CD8-positive, alpha-beta memory T cell (primary cell): ENCODE data around the gene IZUMO1. TPM values are rescaled to one million over a fixed set of nuclear protein-coding genes. Genes with fewer than 3 reads are reported as not detected.
A peak's percentile ranks its signal among the peaks of the same experiment; 100 is the strongest.
"Not testable (repeated sequence)": the region's sequence is repeated elsewhere in the genome, so short reads cannot be mapped to it uniquely, and the experiment has no call there.

Experiments
- CTCF ChIA-PET: fragments of 350-600 bp; sonication (Branson Sonifier 250); formaldehyde crosslinking; loops from one replicate; lab custom pipeline; 2021; ENCODE audit warnings: antibody characterized with exemption; lab: Charles Lee
- POLR2A ChIA-PET: fragments of 350-600 bp; sonication (Branson Sonifier 250); formaldehyde crosslinking; loops from one replicate; lab custom pipeline; 2021; ENCODE audit warnings: antibody characterized with exemption; lab: Charles Lee
- DNase-seq, 5 donors: peaks; one replicate each; pipeline versions ENCODE4 v3.0.0 to v3.0.0-alpha.2; 2020 to 2022; ENCODE audit warnings: mixed read lengths in 1 of 5
- H3K27ac ChIP-seq: one replicate; pipeline ENCODE4 v1.7.0; 2013; ENCODE audit warnings: low read depth, mild to moderate bottlenecking, low read length, moderate library complexity
- H3K27me3 ChIP-seq: 2 replicates; pipeline ENCODE4 v1.7.0; 2013; ENCODE audit warnings: low read length, mild to moderate bottlenecking; ENCODE audit not compliant: insufficient read depth, poor library complexity, severe bottlenecking
- H3K36me3 ChIP-seq: 2 replicates; pipeline ENCODE4 v1.7.0; 2013; ENCODE audit warnings: mild to moderate bottlenecking, low read length, moderate library complexity; ENCODE audit not compliant: insufficient read depth
- H3K4me1 ChIP-seq: 2 replicates; pipeline ENCODE4 v1.7.0; 2013; ENCODE audit warnings: mild to moderate bottlenecking, low read length, moderate library complexity; ENCODE audit not compliant: insufficient read depth
- H3K4me3 ChIP-seq: 2 replicates; pipeline ENCODE4 v1.7.0; 2013; ENCODE audit warnings: mild to moderate bottlenecking, low read length
- H3K9me3 ChIP-seq: 2 replicates; pipeline ENCODE4 v1.7.0; 2013; ENCODE audit warnings: mild to moderate bottlenecking, low read length
- H3K27ac Mint-ChIP-seq, 8 donors: one replicate each; pipeline ENCODE4 v1.8.0; 2020 to 2021; ENCODE audit warnings: mixed read lengths in 8 of 8, mild to moderate bottlenecking in 6 of 8, inconsistent platforms in 3 of 8, moderate library complexity in 3 of 8
- H3K27me3 Mint-ChIP-seq, 2 donors: one replicate each; pipeline ENCODE4 v1.8.0; 2020 to 2021; ENCODE audit warnings: mixed read lengths in 2 of 2, mild to moderate bottlenecking in 1 of 2, moderate library complexity in 1 of 2
- H3K36me3 Mint-ChIP-seq, 3 donors: one replicate each; pipeline ENCODE4 v1.8.0; 2020 to 2021; ENCODE audit warnings: mixed read lengths in 3 of 3, inconsistent platforms in 1 of 3, mild to moderate bottlenecking in 1 of 3
- H3K4me1 Mint-ChIP-seq, 3 donors: one replicate each; pipeline ENCODE4 v1.8.0; 2020 to 2021; ENCODE audit warnings: mixed read lengths in 3 of 3, inconsistent platforms in 1 of 3, mild to moderate bottlenecking in 1 of 3
- H3K4me3 Mint-ChIP-seq, 7 donors: one replicate each; pipeline ENCODE4 v1.8.0; 2020 to 2021; ENCODE audit warnings: mixed read lengths in 7 of 7, mild to moderate bottlenecking in 6 of 7, moderate library complexity in 4 of 7, inconsistent platforms in 2 of 7
- H3K9me3 Mint-ChIP-seq, 5 donors: one replicate each; pipeline ENCODE4 v1.8.0; 2020 to 2022; ENCODE audit warnings: mixed read lengths in 5 of 5, mild to moderate bottlenecking in 3 of 5, moderate library complexity in 2 of 5, inconsistent platforms in 1 of 5
- polyA plus RNA-seq: library from polyadenylated mRNA; unstranded; fragments of 300-500 nt; fragmentation: Illumina TruSeq; gene quantifications from one replicate; pipeline ENCODE4 v1.2.3, GENCODE V29; 2021
- total RNA-seq, 2 experiments: library from RNA; stranded (reverse); gene quantifications; one replicate each; pipeline ENCODE4 v1.2.3, GENCODE V29; 2021

IZUMO1 gene
- total and polyA plus RNA-seq, 3 experiments from 2014 or later = not detected

DNA sequence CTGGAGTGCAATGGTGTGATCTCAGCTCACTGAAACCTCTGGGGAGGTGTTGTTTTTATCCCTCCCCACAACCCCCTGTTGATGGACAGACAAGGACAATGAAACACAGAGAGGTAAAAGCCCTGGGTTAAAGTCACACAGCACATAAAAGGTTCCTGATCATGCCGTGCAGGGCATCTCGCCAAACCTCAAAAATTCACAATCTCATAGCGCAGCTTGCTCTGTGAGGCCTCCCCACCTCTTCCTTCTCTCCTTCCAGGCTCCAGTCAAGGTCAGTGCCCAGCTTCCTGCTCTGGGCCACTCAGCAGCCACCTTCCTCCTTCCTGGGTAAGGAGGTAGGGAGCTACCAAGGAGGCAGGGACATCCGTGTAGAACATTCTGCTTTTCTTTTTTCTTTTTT is 48.7 kb downstream of the IZUMO1 start:
- Histone ChIP-seq H3K27ac (no peak overlapping the region), H3K4me1 (peaks cover 10% of the 10 kb centered on the region), H3K4me3 (no peak overlapping the region), H3K36me3 (no peaks in the 10 kb centered on the region), H3K9me3 (no peaks in the 10 kb centered on the region), H3K27me3 (peaks cover 3% of the 10 kb centered on the region)
- Mint-ChIP-seq H3K27me3 (peaks cover 16 to 21% of the 10 kb centered on the region in 2 donors), H3K4me1 (peaks cover 3 to 10% (median 6%) of the 10 kb centered on the region in 3 donors), H3K27ac (no peak overlapping the region), H3K9me3 (no peaks in the 10 kb centered on the region), H3K4me3 (no peak overlapping the region), H3K36me3 (peaks cover 0 to 9% (median 2%) of the 10 kb centered on the region in 3 donors)
- DNase-seq = no peak
- CTCF ChIA-PET = no interaction called here
- POLR2A ChIA-PET = no interaction called here

- Histone ChIP-seq H3K4me1 (peaks cover 10% of the 10 kb centered on the region), H3K4me3 (no peak overlapping the region), H3K9me3 (no peaks in the 10 kb centered on the region), H3K27ac (no peak overlapping the region), H3K27me3 (peaks cover 3% of the 10 kb centered on the region), H3K36me3 (no peaks in the 10 kb centered on the region)
- Mint-ChIP-seq H3K36me3 (peaks cover 0 to 4% (median 0%) of the 10 kb centered on the region in 3 donors), H3K4me1 (peaks cover 3 to 10% (median 6%) of the 10 kb centered on the region in 3 donors), H3K4me3 (peak overlapping the region in 6 of 7 donors; percentile 19 to 79 (median 54)), H3K27me3 (peaks cover 16 to 21% of the 10 kb centered on the region in 2 donors), H3K9me3 (no peaks in the 10 kb centered on the region), H3K27ac (no peak overlapping the region)
- CTCF ChIA-PET = interaction anchor here (0.8 kb wide), 1 partner anchor 21 kb away, joined by 3 read pairs; no protein-coding TSS in a partner anchor
- no peak for DNase-seq
- POLR2A ChIA-PET = interaction anchor here (0.7 kb wide), 1 partner anchor 62 kb away, joined by 5 read pairs; no protein-coding TSS in a partner anchor
Observed at GRCh38 chr19:48696353-48697010, 50.2 kb downstream of the IZUMO1 start.

DNA sequence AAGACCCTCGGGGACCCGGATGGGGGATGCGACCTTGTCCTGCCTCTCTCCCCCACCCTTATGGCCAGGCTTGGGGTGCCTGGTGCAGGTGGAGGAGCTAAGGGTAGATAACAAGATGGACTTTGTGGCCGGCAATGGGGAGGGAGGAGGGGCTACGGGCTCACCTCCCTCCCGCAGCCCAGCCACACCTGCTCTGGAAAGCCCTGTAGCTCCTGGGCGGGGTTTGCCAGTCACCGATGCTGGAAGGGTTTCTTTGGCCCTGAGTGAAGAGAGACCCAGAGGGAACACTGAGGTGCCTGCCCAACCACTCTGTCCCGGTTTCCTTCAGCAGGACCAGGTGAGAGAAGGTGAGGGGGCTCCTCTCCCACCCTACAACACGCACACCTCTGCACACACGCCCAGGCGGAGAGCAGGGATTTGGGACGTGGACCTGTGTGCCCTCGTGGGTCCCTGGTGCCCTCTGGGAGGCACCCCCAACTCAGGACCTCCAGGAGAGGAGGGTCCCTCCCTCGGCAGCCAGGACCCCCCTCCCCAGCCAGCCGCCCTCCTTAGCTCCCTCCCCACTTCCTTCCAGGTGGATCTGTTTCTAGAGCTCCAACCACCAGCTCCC is 50.9 kb downstream of the IZUMO1 start, which contains the start of gene FUT2:
Gene FUT2, plus strand, starts transcription at position 229 of the 610 bp plus-strand sequence. CDS start 6,986 bp downstream, outside the sequence.
- no peak within 1 kb of the TSS for H3K4me3 ChIP-seq

GRCh38 chr19:48693629-48694028 is 53.1 kb downstream of the IZUMO1 start:
- H3K4me3 Mint-ChIP-seq, H3K27ac Mint-ChIP-seq, H3K36me3 Mint-ChIP-seq, DNase-seq, H3K36me3 ChIP-seq, H3K27me3 ChIP-seq, CTCF ChIA-PET, H3K4me1 ChIP-seq, H3K27ac ChIP-seq, H3K4me3 ChIP-seq, H3K9me3 Mint-ChIP-seq, POLR2A ChIA-PET, H3K9me3 ChIP-seq: not testable (repeated sequence)
- H3K4me1 Mint-ChIP-seq = peaks cover 3 to 10% (median 6%) of the 10 kb centered on the region in 3 donors
- H3K27me3 Mint-ChIP-seq = peaks cover 14 to 16% of the 10 kb centered on the region in 2 donors

More for the DNA sequence above, 50.9 kb downstream of the IZUMO1 start, which contains the start of gene FUT2:
- no peaks in the 10 kb centered on the region for H3K36me3 ChIP-seq
- Mint-ChIP-seq H3K36me3 (peaks cover 0 to 2% (median 0%) of the 10 kb centered on the region in 3 donors), H3K27me3 (peaks cover 16 to 21% of the 10 kb centered on the region in 2 donors), H3K9me3 (no peaks in the 10 kb centered on the region), H3K27ac (no peak within 1 kb of the TSS), H3K4me1 (peaks cover 3 to 10% (median 6%) of the 10 kb centered on the region in 3 donors), H3K4me3 (peak within 1 kb of the TSS in 6 of 7 donors; percentile 19 to 79 (median 54))
- peaks cover 3% of the 10 kb centered on the region for H3K27me3 ChIP-seq
- ChIA-PET POLR2A (no interaction called here), CTCF (no interaction called here)
- no peak within 1 kb of the TSS for H3K27ac ChIP-seq
- DNase-seq = no peak
- H3K4me1 ChIP-seq = peaks cover 10% of the 10 kb centered on the region
- no peaks in the 10 kb centered on the region for H3K9me3 ChIP-seq

Other genes starting within 250 kb of the IZUMO1 start
- 1 to 10 TPM; 4.6 to 4.7 TPM for gene LMTK3, start 235.1 kb downstream of the IZUMO1 start, total RNA-seq
- gene LMTK3, start 235.1 kb downstream of the IZUMO1 start, polyA plus RNA-seq = not detected
- not detected for gene SULT2B1, start 194.7 kb downstream of the IZUMO1 start, total RNA-seq
- not detected for gene SULT2B1, start 194.7 kb downstream of the IZUMO1 start, polyA plus RNA-seq
- not detected for gene SPACA4, start 140.2 kb downstream of the IZUMO1 start, total RNA-seq
- gene SPACA4, start 140.2 kb downstream of the IZUMO1 start, polyA plus RNA-seq = not detected
- gene FAM83E, start 131.8 kb downstream of the IZUMO1 start, total RNA-seq = 1 to 10 TPM; 3.7 to 5.4 TPM
- not detected for gene FAM83E, start 131.8 kb downstream of the IZUMO1 start, polyA plus RNA-seq
- gene RPL18, start 127.7 kb downstream of the IZUMO1 start, total RNA-seq = 1,000 to 10,000 TPM; 1,778 to 1,810 TPM
- 1,821 TPM for gene RPL18, start 127.7 kb downstream of the IZUMO1 start, polyA plus RNA-seq
- gene SPHK2, start 127.4 kb downstream of the IZUMO1 start, total RNA-seq = 10 to 100 TPM; 37.5 to 38.5 TPM
- 10.2 TPM for gene SPHK2, start 127.4 kb downstream of the IZUMO1 start, polyA plus RNA-seq
- 10 to 100 TPM; 10.9 to 12.1 TPM for gene DBP, start 109.5 kb downstream of the IZUMO1 start, total RNA-seq
- gene DBP, start 109.5 kb downstream of the IZUMO1 start, polyA plus RNA-seq = 84.1 TPM
- 10 to 100 TPM; 12.7 to 13.0 TPM for gene CA11, start 100.7 kb downstream of the IZUMO1 start, total RNA-seq
- 8.3 TPM for gene CA11, start 100.7 kb downstream of the IZUMO1 start, polyA plus RNA-seq
- under 1 TPM; 0.11 to 0.33 TPM for gene NTN5, start 73.9 kb downstream of the IZUMO1 start, total RNA-seq
- not detected for gene NTN5, start 73.9 kb downstream of the IZUMO1 start, polyA plus RNA-seq
- gene FUT2, start 50.9 kb downstream of the IZUMO1 start, total RNA-seq = not detected
- 0.33 TPM for gene FUT2, start 50.9 kb downstream of the IZUMO1 start, polyA plus RNA-seq
- gene MAMSTR, start 27.2 kb downstream of the IZUMO1 start, total RNA-seq = under 1 TPM; 0.68 to 0.69 TPM
- gene MAMSTR, start 27.2 kb downstream of the IZUMO1 start, polyA plus RNA-seq = 0.40 TPM
- gene RASIP1, start 6.3 kb downstream of the IZUMO1 start, total RNA-seq = under 1 TPM; 0.20 to 0.22 TPM
- gene RASIP1, start 6.3 kb downstream of the IZUMO1 start, polyA plus RNA-seq = 0.09 TPM
- under 1 TPM; 0.09 TPM for gene FUT1, start 5.7 kb upstream of the IZUMO1 start, total RNA-seq
- not detected for gene FUT1, start 5.7 kb upstream of the IZUMO1 start, polyA plus RNA-seq
- not detected for gene FGF21, start 8.6 kb upstream of the IZUMO1 start, total RNA-seq
- gene FGF21, start 8.6 kb upstream of the IZUMO1 start, polyA plus RNA-seq = not detected
- 10 to 100 TPM; 61.9 to 62.6 TPM for gene BCAT2, start 64.1 kb upstream of the IZUMO1 start, total RNA-seq
- gene BCAT2, start 64.1 kb upstream of the IZUMO1 start, polyA plus RNA-seq = 31.8 TPM
- gene HSD17B14, start 89.6 kb upstream of the IZUMO1 start, total RNA-seq = under 1 TPM; 0.18 to 0.37 TPM
- 1.1 TPM for gene HSD17B14, start 89.6 kb upstream of the IZUMO1 start, polyA plus RNA-seq
- gene PLEKHA4, start 121.7 kb upstream of the IZUMO1 start, total RNA-seq = 1 to 10 TPM; 2.5 to 4.1 TPM
- 2.7 TPM for gene PLEKHA4, start 121.7 kb upstream of the IZUMO1 start, polyA plus RNA-seq
- gene PPP1R15A, start 125.5 kb upstream of the IZUMO1 start, total RNA-seq = 10 to 100 TPM; 67.1 to 69.3 TPM
- 159 TPM for gene PPP1R15A, start 125.5 kb upstream of the IZUMO1 start, polyA plus RNA-seq
- gene TULP2, start 151.8 kb upstream of the IZUMO1 start, total RNA-seq = not detected
- not detected for gene TULP2, start 151.8 kb upstream of the IZUMO1 start, polyA plus RNA-seq
- 10 to 100 TPM; 86.8 to 93.3 TPM for gene NUCB1, start 153.4 kb upstream of the IZUMO1 start, total RNA-seq
- 147 TPM for gene NUCB1, start 153.4 kb upstream of the IZUMO1 start, polyA plus RNA-seq
- gene DHDH, start 186.8 kb upstream of the IZUMO1 start, total RNA-seq = under 1 TPM; 0.42 to 0.53 TPM
- gene DHDH, start 186.8 kb upstream of the IZUMO1 start, polyA plus RNA-seq = 0.31 TPM
- gene BAX, start 208.0 kb upstream of the IZUMO1 start, total RNA-seq = 100 to 1,000 TPM; 315 to 331 TPM
- 79.5 TPM for gene BAX, start 208.0 kb upstream of the IZUMO1 start, polyA plus RNA-seq
- 1,000 to 10,000 TPM; 1,478 to 1,489 TPM for gene FTL, start 218.4 kb upstream of the IZUMO1 start, total RNA-seq
- 4,521 TPM for gene FTL, start 218.4 kb upstream of the IZUMO1 start, polyA plus RNA-seq
- gene GYS1, start 246.4 kb upstream of the IZUMO1 start, total RNA-seq = 10 to 100 TPM; 38.2 to 38.9 TPM
- gene GYS1, start 246.4 kb upstream of the IZUMO1 start, polyA plus RNA-seq = 31.5 TPM
- gene RUVBL2, start 247.0 kb upstream of the IZUMO1 start, total RNA-seq = 100 to 1,000 TPM; 147 to 159 TPM
- gene RUVBL2, start 247.0 kb upstream of the IZUMO1 start, polyA plus RNA-seq = 67.9 TPM